Cardiac ventricle fibroblast (primary cell): Measurements from ENCODE around the gene FRMPD2. TPM values are rescaled to one million over a fixed set of nuclear protein-coding genes. Genes with fewer than 3 reads are reported as not detected.

Experiments used
- total RNA-seq: library from RNA; depleted of rRNA; stranded (reverse); fragments of >200 nt; gene quantifications from 2 replicates; pipeline ENCODE4 v1.2.3, GENCODE V29; 2015

The FRMPD2 gene
- not detected in 2 replicates for total RNA-seq

GRCh38 chr10:48274636-48275035 is at the start of gene FRMPD2:
TSS of gene FRMPD2 (minus strand) at chr10:48274696. CDS start at chr10:48274567, 129 bp downstream.

DNA sequence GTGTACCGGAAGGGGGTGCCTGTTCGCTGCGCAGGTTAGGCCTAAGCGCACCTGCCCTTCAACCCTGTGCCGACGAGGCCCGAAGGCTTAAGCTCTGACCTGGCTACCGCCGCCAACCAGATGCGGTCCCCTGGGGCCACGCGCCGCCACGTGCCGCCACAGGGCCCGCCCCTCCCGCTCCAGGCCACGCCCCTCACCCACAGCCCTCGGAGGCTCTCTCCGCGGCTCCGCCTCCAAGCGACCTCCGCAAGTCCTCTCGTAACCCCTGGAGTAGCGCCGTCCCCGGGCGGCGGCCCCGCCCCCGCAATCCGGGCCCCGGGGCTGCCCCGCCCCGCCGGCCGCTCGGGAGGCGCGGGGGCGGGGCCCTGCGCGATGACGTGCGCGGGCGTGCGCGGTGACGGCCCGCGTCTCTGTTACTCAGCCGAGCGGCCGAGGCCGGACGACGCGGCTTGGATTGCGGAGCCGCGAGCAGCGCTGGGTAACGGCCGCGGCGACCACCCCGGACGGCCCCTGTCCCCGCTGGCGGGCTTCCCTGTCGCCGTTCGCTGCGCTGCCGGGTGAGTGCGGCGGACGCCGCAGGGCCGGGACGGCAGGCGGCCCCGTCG is 31.9 kb upstream of the FRMPD2 start, which contains the start of gene MAPK8:
Gene MAPK8 (plus strand): TSS at position 413 of the 605 bp plus-strand sequence. CDS start 94,984 bp downstream, outside the sequence.

Other genes starting within 250 kb of the FRMPD2 start
- 17.5 and 27.0 TPM in 2 replicates for gene MAPK8, start 32.0 kb upstream of the FRMPD2 start, total RNA-seq